Vagina (tissue), 2 donors: Measurements from ENCODE around the gene HECW1.

Experiments used
- POLR2A ChIP-seq, 2 donors: fragments of 450-650 bp; IDR thresholded peaks; one replicate each; pipeline ENCODE4 v1.6.1; 2017; ENCODE audit warnings: antibody characterized with exemption in 2 of 2, mild to moderate bottlenecking in 2 of 2, moderate library complexity in 2 of 2
- TF ChIP-seq, protein P1 (sequence below), 3 experiments: fragments of 450-650 bp in 2 of 3; fragments of 200-600 bp in 1 of 3; sonication (generic) in 1 of 3; IDR thresholded peaks; one replicate each; pipeline ENCODE4 v1.5.1; 2017 to 2019; ENCODE audit warnings: antibody characterized with exemption in 3 of 3, mild to moderate bottlenecking in 2 of 3, moderate library complexity in 2 of 3

DNA sequence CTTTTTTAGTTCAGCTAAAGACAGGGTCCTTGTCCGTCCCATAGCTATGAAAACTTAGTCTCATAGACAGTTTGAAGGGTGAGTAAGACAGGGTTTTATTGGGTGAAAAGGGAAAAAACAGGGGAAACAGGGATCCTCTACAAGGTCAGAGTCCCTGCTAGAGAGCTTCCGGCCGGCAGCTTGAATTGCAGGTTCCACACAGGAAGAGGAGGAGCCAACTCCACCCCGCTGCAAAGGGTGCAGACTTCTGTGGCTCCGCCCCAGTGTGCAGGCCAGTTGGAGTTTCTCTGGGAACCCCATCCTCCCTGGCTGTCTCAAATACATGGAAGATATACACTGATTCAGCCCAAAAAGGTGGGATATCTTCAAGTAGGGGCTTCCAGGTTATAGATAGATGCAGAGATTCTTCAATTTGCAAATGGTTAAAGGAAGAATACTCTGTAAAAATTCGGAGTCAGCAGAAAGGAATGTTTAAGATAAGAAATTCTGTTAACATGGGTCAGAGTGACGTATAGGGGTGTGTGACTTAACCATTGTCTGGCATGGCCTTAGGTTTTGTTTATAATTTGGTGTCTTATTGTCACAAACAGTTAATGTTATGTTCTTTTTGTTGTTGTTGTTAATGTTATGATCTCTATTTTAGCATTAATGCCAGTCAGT is 34.6 kb upstream of the HECW1 start:
- TF ChIP-seq, protein P1, sequence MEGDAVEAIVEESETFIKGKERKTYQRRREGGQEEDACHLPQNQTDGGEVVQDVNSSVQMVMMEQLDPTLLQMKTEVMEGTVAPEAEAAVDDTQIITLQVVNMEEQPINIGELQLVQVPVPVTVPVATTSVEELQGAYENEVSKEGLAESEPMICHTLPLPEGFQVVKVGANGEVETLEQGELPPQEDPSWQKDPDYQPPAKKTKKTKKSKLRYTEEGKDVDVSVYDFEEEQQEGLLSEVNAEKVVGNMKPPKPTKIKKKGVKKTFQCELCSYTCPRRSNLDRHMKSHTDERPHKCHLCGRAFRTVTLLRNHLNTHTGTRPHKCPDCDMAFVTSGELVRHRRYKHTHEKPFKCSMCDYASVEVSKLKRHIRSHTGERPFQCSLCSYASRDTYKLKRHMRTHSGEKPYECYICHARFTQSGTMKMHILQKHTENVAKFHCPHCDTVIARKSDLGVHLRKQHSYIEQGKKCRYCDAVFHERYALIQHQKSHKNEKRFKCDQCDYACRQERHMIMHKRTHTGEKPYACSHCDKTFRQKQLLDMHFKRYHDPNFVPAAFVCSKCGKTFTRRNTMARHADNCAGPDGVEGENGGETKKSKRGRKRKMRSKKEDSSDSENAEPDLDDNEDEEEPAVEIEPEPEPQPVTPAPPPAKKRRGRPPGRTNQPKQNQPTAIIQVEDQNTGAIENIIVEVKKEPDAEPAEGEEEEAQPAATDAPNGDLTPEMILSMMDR (IDR thresholded peaks at IDR 0.05): no peak
- TF ChIP-seq POLR2A (IDR thresholded peaks at IDR 0.05): no peak
